CD1c-positive myeloid dendritic cell (primary cell): Measurements from ENCODE around the gene POU5F1.
"Not testable (repeated sequence)": the region's sequence is repeated elsewhere in the genome, so short reads cannot be mapped to it uniquely, and the experiment has no call there.

Source experiments
- DNase-seq: peaks from one replicate; pipeline ENCODE4 v3.0.0-alpha.2; 2016; ENCODE audit errors: extremely low spot score

The POU5F1 gene

DNA sequence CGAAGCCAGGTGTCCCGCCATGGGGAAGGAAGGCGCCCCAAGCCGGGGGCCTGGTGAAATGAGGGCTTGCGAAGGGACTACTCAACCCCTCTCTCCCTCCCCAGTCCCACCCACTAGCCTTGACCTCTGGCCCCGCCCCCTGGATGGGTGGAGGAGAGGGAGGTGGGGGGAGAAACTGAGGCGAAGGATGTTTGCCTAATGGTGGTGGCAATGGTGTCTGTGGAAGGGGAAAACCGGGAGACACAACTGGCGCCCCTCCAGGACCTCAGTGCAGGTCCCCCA is at the start of gene POU5F1:
Gene POU5F1, minus strand, starts transcription at position 83 of the 282 bp plus-strand sequence. Its CDS starts 62 bp downstream, at position 21.
- DNase-seq: no peak

DNA sequence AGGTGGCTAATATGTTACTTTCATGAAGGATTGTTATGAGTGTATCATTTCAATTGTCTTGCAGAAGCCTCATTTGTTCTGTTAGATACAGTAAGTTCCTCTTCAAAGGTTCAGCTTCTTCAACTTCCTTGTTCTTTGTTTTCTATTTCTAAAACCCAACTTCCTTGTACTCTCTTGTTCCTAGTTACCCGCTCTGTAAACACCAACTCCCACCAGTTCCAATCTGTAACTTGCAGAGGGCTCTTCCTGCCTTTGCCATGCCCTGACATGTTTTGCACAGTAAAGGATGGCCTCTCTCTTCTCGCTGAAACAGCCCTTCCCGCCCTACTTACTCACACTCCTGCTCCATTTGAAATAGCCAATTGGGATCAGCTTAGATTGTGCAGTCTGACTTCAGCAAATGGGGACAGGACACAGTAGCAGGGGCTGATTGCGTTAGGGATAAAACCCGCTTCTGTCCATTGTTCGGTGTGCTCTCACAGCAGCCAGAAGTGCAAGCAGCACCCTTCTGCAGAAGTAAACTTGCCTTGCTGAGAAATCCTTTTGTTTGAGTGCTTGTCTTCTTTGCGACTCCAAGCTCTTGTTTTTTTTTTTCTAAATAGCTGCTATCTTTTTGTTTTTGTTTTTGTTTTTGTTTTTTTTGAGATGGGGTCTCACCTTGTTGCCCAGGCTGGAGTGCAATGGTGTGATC is 45.9 kb upstream of the POU5F1 start:
- peak; percentile 78 for DNase-seq

DNA sequence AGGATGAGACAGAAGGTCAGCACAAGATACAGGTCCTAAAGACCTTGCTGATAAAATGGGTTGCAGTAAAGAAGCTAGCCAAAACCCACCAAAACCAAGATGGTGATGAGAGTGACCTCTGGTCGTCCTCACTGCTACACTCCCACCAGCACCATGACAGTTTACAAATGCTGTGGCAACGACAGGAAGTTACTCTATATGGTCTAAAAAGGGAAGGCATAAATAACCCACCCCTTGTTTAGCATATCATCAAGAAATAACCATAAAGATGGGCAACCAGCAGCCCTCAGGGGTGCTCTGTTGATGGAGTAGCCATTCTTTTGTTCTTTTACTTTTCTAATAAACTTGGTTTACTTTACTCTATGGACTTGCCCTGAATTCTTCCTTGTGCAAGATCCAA is 44.7 kb upstream of the POU5F1 start:
- peak; percentile 38 for DNase-seq

DNA sequence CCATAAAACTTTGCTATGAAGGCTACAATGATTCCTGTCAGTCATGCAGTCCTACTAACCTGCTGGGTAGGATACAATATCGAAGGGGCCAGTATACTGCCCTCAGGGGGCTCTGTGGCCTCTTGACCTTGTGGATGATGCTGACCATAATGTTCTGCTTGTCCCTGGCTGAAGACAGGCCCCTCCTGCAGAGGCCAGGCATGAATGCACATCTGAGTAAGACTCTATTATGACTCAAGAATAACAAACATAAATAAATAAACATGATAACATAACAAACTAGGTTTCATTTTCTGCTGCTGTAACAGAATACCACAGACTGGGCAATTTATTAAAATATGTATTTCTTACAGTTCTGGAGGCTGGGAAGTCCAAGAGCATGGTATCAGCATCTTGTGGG is 44.0 kb upstream of the POU5F1 start:
- no peak for DNase-seq

DNA sequence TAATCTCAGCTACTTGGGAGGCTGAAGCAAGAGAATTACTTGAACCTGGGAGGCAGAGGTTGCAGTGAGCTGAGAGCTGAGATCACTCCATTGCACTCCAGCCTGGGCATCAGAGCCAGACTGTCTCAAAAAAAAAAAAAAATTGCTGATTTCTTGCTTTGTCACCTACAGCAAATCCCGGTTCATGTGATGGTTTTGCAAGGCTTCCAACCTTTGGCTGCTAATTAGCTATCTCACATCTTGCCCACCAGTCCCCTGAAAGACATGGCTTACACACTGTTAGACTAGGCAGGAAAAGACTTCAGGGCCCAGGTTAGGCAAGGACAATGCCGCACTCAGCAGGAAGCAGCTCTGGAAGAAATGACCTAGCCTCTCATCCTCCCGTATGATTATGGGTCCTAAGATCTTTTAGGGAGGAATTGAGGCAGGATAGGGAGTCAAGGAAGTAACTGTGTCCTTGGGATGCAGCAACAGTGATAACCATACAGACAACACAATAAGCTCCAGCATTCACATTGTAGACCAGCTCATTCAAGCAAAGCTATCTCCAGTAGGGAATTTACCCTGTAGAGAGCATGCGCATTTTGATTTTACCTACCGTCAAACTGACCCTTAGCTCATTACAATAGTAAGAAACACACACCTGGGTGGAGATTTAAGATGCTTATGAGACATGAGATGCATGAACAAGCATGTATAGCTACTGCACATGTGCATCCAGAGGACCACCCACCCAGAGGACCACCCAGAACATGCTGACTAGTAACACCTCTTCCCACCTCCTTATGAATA is 40.5 kb upstream of the POU5F1 start:
- DNase-seq: no peak

DNA sequence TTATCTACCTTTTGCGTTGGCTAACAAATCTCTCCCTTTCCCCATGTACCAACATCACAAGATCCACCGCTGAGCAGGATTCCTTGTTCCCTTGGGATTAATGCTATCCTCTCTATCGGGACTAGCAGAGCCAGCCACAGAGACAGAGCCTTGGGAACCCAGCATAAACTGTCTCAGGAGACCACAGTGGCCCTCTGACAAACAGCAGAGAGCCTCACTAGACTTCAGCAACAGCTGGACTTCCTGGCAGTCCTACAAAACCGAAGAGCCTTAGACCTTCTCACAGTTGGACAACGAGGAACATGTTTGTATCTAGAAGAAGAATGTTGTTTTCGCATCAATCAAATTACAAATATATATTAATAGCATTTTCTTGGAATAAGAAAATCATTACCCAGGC is 39.6 kb upstream of the POU5F1 start:
- DNase-seq: no peak

DNA sequence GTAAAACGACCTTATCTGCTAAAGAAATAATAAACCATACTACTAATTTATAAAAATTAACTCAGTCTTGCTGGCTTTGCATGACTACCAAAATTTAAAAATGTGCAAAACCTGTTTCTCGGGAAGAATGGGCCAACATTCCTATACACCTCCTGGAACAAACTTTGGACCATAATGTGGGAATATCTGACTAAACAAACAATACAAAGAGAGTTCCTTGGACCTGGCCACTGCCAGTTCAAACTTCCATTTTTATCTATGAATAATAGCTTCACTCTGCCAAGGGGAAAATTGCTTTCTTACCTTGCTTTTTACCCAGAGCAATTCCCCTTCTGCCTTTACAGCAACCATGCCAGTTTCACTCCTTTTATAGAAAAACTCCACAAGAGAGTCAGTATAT is 38.7 kb upstream of the POU5F1 start:
- DNase-seq: no peak

DNA sequence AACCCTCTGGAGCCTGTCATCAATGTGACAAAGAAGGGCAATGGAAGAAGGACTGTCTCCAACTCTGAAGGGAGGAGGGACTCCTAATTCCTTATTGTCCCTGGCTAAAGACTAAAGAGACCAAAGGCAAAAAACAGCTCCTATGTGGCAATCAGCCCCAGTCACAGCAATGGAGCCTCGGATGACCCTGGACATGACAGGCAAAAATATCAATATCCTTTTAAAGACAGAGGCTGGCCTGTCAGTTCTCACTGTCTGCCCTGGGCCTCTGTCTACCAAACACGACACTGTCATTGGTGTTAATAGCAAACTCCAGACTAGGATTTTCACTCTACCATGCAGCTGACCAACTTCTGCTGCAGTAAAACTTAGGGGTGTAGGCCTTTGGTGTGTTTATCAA is 38.0 kb upstream of the POU5F1 start:
- no peak for DNase-seq

DNA sequence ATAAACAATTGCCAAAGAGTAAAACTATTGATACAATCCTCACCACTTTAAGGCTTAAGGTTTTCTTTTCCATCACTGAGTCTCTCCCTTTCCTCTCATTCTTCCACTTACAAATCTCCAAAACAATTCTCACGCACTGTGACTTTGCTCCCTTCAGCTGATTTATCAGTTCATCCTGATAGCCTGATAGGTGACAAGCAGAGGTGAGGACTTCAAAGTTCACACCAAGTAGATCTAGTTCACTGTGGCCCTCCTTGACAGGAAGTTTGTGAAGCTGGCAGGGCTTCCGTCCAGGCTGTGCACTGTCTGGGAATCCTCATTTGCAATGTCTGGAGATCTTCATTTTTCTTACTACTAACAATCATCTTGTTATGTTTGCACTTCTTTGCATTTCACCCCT is 35.2 kb upstream of the POU5F1 start:
- DNase-seq: no peak

DNA sequence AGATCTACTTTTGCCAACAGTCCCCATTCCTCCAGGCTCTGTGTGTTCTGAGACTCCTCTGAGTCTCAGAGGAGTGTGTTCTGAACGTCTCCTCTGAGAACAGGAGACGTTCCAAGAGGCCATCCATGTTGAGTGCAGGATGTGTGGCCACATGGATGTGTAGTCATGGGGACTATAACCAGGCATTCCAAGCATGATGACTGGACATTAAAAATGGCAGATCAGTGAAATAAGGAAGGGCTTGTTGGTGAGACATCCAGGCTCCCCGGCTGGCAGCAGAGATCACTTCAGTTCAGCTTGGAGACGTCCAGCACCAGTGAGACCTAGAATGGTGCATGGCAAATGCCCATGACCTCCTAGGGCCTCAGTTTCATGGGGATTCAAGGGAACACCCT is 34.3 kb upstream of the POU5F1 start:
- no peak for DNase-seq

DNA sequence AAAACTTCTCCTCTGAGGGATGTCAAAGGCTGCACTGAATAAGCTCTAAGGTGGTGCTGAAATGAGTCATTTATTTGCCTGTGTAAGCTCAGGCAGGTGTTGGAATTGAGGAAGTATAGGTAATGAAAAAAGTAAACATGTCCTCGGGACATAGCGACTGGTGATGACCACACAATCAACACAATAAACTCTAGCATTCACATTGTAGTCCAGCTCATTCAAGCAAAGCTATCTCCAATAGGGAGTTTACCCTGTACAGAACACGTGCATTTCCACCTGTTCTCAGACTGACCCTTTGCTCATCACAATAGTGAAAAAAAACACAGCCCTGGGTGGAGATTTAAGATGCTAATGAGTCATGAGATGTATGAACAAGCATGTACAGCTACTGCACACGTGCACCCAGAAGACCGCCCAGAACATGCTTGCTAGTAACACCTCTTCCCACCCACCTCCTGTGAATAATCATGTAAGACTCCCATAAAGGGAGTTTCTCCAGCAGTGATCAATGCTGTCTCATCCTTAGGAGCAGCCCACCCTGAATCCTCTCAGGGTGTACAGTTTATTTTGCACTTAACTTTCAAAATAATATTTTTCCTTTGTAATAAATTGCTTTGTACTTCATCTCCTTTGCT is 33.0 kb upstream of the POU5F1 start:
- peak; percentile 75 for DNase-seq

DNA sequence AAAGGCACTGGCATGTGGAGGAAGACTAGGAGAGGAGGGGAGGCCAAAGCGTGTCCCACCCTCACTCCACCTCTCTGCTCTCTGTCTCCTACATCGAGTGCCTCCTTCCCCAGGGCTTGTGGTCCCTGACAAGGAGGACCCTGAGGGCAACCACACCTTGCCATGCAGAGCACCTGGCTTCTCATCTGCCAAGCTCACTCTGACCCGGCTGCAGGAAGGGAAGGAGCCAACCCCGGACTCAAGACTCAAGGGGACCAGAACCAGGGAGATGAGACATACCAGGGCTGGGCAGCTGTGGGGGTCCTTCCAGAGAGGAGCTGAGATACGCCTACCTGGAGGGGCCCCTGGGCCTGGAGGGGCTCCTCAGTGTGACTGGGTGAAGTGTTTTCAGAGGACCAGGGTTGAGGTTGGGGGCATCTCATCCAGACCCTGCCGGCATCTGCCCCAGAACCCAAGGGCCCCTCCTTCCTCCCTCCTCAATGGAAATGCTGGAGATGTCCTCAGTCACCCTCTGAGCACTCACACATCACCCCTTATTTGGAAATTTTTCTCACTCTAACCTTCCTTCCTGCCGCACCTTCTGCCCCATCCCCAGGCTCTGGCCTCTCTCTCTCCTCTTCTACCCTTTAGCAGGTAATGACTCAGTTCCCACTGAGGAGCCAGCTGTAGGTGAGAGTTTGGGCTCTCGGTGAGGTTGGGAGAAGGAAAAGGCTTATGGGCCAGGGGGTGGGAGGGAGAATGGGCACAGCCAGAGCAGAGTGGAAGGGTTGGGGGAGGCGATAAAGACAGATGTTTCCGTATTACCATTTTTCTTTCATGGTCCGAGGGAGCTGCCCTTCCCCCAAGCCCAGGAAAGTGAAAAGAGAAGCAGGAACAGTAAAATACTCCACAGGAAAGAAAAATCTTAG is 32.0 kb upstream of the POU5F1 start:
- DNase-seq: no peak

DNA sequence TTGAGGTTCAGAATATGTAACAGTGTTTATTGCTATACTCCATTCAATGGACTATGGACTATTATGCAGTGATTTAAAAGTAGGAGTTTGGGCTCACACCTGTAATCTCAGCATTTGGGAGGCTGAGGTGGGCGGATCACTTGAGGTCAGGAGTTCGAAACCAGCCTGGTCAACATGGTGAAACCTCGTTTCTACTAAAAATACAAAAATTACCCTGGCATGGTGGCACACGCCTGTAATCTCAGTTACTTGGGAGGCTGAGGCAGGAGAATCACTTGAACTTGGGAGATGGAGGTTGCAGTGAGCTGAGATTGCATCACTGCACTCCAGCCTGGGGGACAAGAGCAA is 28.6 kb upstream of the POU5F1 start:
- DNase-seq: not testable (repeated sequence)

DNA sequence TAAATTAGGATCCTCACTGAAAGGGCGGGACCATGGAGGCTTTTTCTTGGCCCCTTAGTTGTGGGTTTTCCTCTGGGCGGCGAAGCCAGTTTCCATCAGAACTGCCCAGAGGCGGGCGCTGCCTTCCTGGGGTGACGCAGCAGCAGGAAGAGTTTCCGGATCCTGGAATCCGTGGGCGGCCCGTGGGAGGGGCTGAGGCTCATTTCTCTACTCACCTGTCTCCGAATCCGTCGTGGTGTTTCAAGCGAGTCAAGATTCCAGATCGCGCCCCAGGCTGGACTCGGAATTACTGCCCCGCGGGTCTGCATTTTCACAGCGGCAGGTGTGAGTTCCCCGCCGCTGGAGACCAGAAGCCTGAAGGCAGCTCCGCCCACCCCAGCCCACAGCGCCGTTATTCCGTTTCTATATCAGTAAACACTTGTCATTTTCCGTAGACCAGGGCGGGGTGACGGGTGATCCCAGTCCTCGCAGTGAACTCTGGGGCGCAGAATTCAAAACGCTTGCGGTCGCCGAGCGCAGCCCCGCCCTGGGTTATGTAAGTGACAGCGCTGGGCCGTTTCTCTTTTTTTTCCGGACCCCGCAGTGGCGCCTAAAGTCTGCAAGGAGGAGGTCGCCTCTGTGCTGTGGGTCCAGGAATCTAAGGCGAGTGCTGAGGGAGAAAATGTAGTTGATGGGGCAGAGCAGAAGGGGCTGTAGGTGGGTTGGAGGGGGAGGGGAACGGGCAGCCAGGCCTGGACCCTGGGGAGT is 27.2 kb upstream of the POU5F1 start:
- DNase-seq: peak; percentile 96

DNA sequence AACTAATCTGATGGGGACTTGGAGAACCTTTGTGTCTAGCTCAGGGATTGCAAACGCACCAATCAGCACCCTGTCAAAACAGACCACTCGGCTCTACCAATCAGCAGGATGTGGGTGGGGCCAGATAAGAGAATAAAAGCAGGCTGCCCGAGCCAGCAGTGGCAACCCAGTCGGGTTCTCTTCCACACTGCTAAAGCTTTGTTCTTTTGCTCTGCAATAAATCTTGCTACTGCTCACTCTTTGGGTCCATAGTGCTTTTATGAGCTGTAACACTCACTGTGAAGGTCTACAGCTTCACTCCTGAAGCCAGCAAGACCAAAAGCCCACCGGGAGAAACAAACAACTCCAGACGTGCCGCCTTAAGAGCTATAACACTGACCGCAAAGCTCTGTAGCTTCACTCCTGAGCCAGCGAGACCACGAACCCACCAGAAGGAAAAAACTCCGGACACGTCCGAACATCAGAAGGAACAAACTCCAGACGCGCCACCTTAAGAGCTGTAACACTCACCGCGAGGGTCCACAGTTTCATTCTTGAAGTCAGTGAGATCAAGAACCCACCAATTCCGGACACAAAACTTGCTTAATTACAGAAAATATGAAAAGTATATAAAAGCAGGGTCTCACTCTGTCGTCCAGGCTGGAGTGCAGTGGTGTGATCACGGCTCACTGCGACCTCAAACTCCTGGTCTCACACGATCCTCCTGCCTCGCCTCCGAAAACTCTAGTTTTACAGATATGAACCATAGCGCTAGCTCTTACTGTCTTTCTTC is 26.0 kb upstream of the POU5F1 start:
- DNase-seq: not testable (repeated sequence)

DNA sequence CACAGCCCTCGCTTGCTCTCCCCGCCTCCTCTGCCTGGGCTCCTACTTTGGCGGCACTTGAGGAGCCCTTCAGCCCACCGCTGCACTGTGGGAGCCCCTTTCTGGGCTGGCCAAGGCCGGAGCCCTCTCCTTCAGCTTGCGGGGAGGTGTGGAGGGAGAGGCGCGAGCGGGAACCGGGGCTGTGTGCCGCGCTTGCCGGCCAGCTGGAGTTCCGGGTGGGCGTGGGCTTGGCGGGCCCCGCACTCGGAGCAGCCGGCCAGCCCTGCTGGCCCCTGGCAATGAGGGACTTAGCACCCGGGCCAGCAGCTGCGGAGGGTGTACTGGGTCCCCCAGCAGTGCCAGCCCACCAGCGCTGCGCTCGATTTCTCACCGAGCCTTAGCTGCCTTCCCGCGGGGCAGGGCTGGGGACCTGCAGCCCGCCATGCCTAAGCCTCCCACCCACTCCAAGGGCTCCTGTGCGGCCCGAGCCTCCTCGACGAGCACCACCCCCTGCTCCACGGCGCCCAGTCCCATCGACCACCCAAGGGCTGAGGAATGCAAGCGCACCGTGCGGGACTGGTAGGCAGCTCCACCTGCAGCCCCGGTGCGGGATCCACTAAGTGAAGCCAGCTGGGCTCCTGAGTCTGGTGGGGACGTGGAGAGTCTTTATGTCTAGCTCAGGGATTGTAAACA is 25.0 kb upstream of the POU5F1 start:
- DNase-seq: not testable (repeated sequence)

DNA sequence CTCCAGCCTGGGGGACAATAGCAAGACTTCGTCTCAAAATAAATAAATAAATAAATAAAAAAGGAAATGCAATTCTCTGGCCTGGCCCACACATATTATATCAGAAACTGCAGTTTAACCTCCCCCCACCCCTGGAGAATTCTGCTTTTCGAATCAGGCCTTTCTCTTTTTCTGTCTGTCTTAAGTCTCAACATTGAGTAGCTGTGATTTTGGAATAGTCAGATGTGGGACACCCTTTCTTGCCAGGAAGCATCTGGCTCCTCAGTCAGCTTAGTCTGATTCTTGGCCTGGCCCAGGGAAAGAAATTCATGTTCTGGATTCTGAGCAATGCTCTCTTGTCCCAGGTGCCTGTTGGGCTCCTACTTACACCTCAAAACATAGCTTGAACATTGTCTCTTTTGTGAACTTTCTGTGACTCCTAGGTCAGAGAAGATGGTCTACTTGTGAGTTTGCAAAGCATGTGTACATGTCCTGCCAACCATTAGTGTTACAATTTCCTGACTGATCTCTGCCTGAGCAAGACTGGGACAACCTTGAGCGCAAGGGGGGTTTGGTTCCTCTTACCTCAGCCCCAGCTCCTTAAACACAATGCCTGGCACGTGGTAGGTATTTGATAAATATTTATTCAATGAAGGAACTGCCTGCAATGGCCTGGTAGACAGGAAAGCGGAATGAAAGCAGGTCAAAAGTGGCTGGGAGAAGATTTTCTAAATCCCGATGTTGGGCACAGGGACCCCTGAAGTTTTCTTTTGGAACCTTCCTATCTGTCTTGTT is 23.8 kb upstream of the POU5F1 start:
- DNase-seq: no peak

DNA sequence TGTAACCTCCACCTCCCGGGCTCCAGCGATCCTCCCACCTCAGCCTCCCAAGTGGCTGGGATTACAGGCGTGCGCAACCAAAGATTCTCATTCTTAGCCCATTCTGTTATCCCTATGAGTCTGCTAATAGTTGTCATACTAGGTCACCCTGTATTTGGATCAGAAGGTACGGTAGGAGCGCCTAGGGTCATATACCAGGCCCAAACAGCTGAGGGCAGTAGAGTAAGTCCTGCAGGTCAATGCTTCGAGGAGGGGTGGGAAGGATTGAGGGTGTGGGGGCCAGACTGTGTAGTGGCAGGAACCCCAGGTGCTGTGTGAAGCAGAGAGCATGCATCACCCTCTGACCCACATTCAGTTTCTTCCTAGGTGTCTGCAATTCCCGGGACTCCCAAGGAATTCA is 22.7 kb upstream of the POU5F1 start:
- DNase-seq: no peak

DNA sequence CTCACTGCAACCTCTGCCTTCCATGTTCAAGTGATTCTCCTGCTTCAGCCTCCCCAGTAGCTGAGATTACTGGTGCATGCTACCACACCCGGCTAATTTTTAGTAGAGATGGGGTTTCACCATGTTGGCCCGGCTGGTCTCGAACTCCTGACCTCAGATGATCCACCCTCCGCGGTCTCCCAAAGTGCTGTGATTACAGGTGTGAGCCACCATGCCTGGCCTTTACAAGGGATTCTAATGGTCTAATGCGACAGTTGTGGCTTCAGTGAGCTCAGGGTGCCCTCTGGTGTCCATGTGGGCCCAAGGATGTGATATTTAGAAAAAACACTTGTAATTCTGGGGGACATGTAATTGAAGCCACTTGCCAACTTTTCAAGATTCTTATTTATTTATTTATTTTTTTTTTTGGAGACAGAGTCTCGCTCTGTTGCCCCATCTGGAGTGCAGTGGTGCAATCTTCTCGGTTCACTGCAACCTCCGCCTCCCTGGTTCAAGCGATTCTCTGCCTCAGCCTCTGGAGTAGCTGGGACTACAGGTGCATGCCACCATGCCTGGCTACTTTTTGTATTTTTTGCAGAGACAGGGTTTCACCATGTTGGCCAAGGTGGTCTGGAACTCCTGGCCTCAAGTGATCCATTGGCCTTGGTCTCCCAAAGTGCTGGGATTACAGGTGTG is 22.1 kb upstream of the POU5F1 start:
- DNase-seq: peak; percentile 71
